ENCODE data around the gene CPM. TPM values are rescaled to one million over a fixed set of nuclear protein-coding genes. Genes with fewer than 3 reads are reported as not detected.
A peak's percentile ranks its signal among the peaks of the same experiment; 100 is the strongest.
"Not testable (repeated sequence)": the region's sequence is repeated elsewhere in the genome, so short reads cannot be mapped to it uniquely, and the experiment has no call there.

CPM gene
- total RNA-seq, 1 donor = 3.6 TPM

DNA sequence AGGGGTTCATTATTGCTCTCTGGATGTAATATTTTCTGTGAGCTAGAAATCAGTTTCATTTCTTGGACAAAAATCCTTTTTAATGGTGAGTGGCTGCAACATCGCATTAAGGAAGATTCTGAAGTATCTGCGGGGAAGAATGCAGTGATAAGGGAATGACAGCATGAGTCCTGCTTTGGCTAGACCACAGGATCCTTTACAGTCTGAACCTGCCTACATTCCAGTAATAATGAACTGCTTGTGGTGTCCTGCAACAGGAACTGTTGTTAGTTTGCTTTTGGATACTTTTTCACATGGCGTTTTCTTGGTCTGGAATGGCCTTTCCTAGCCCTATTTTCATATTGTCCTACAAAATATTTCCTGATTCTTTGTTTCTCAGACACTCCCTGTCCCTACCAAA lies 109.3 kb downstream of the CPM start:
- H3K27me3 ChIP-seq (ENCODE audit: insufficient read depth, low read length) = no peaks in the 10 kb centered on the region
- H3K4me1 ChIP-seq (ENCODE audit: insufficient read depth, low read length) = peaks cover 6% of the 10 kb centered on the region
- H3K27ac ChIP-seq (ENCODE audit: low read depth, low read length) = peak overlapping the region; percentile 4
- H3K9me3 ChIP-seq (ENCODE audit: low read depth, low read length) = no peaks in the 10 kb centered on the region
- no peak overlapping the region for H3K4me2 ChIP-seq (ENCODE audit: insufficient read depth, low read length)
- H2AFZ ChIP-seq (ENCODE audit: low read length) = no peak overlapping the region
- H3K36me3 ChIP-seq (ENCODE audit: insufficient read depth, low read length) = peaks cover 92% of the 10 kb centered on the region
- H3K79me2 ChIP-seq (ENCODE audit: insufficient read depth, low read length) = peaks cover 50% of the 10 kb centered on the region
- peaks cover 17% of the 10 kb centered on the region for H4K20me1 ChIP-seq (ENCODE audit: insufficient read depth, low read length)
- no peak for DNase-seq (ENCODE audit: insufficient read length, low spot score, missing footprints)
- H3K4me3 ChIP-seq (ENCODE audit: insufficient read depth, low read length) = no peak overlapping the region
- no peak for TF ChIP-seq CTCF (IDR thresholded peaks at IDR 0.05; ENCODE audit: extremely low read depth, low read depth, low read length)

DNA sequence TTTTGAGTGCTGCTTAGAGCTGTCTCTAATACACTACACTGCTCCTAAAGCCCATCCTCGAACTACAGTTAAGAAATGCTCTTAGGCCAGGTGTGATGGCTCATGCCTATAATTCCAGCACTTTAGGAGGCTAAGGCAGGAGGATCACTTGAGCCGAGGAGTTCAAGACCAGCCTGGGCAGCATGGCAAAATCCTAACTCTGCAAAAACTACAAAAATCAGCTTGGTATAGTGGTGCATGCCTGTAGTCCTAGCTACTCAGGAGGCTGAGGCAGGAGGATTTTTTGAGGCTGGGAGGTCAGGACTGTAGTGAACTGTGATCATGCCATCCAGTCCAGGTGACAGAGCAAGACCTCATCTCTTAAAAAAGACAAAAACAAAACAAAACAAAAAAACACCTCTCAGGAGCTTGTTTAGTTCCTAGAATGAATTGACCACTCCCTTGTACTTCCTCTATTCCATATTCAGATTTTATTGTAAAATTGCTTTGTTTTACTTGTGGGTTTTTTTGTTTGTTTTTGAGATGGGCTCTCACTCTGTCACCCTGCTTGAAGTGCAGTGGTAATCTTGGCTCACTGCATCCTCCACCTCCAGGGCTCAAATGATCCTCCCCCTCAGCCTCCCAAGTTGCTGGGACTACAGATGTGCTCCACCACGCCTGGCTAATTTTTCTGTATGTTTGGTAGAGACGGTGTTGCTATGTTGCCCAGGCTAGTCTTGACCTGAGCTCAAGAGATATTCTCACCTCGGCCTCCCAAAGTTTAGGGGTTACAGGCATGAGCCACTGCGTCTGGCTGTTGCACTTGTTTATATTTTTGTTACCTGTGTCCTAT lies 111.4 kb downstream of the CPM start:
- no peak overlapping the region for H3K4me3 ChIP-seq (ENCODE audit: insufficient read depth, low read length)
- peaks cover 62% of the 10 kb centered on the region for H3K79me2 ChIP-seq (ENCODE audit: insufficient read depth, low read length)
- no peak for DNase-seq (ENCODE audit: insufficient read length, low spot score, missing footprints)
- peaks cover 3% of the 10 kb centered on the region for H3K4me1 ChIP-seq (ENCODE audit: insufficient read depth, low read length)
- no peaks in the 10 kb centered on the region for H3K27me3 ChIP-seq (ENCODE audit: insufficient read depth, low read length)
- no peak overlapping the region for H3K4me2 ChIP-seq (ENCODE audit: insufficient read depth, low read length)
- H4K20me1 ChIP-seq (ENCODE audit: insufficient read depth, low read length) = peaks cover 24% of the 10 kb centered on the region
- H3K9me3 ChIP-seq (ENCODE audit: low read depth, low read length) = no peaks in the 10 kb centered on the region
- H2AFZ ChIP-seq (ENCODE audit: low read length) = no peak overlapping the region
- H3K36me3 ChIP-seq (ENCODE audit: insufficient read depth, low read length) = peaks cover 91% of the 10 kb centered on the region
- TF ChIP-seq CTCF (IDR thresholded peaks at IDR 0.05; ENCODE audit: extremely low read depth, low read depth, low read length) = no peak
- no peak overlapping the region for H3K27ac ChIP-seq (ENCODE audit: low read depth, low read length)

DNA sequence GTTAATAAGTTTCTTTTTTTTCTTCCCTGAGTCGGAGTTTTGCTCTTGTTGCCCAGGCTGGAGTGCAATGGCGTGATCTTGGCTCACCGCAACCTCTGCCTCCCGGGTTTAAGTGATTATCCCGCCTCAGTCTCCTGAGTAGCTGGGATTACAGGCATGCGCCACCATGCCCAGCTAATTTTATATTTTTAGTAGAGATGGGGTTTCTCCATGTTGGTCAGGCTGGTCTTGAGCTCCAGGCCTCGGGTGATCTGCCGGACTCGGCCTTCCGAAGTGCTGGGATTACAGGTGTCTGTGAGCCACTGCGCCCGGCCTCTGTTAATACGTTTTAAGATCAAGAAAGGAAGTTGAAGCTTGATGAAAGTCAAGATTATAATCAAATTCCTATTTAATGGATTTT lies 113.5 kb downstream of the CPM start:
- Histone ChIP-seq H3K36me3 (ENCODE audit: insufficient read depth, low read length) (peaks cover 91% of the 10 kb centered on the region), H4K20me1 (ENCODE audit: insufficient read depth, low read length) (peaks cover 38% of the 10 kb centered on the region), H3K79me2 (ENCODE audit: insufficient read depth, low read length) (peaks cover 74% of the 10 kb centered on the region)
- not testable (repeated sequence) for H2AFZ ChIP-seq (ENCODE audit: low read length); H3K4me1 ChIP-seq (ENCODE audit: insufficient read depth, low read length); H3K27me3 ChIP-seq (ENCODE audit: insufficient read depth, low read length); DNase-seq (ENCODE audit: insufficient read length, low spot score, missing footprints); H3K27ac ChIP-seq (ENCODE audit: low read depth, low read length); H3K4me3 ChIP-seq (ENCODE audit: insufficient read depth, low read length); H3K4me2 ChIP-seq (ENCODE audit: insufficient read depth, low read length); H3K9me3 ChIP-seq (ENCODE audit: low read depth, low read length)

DNA sequence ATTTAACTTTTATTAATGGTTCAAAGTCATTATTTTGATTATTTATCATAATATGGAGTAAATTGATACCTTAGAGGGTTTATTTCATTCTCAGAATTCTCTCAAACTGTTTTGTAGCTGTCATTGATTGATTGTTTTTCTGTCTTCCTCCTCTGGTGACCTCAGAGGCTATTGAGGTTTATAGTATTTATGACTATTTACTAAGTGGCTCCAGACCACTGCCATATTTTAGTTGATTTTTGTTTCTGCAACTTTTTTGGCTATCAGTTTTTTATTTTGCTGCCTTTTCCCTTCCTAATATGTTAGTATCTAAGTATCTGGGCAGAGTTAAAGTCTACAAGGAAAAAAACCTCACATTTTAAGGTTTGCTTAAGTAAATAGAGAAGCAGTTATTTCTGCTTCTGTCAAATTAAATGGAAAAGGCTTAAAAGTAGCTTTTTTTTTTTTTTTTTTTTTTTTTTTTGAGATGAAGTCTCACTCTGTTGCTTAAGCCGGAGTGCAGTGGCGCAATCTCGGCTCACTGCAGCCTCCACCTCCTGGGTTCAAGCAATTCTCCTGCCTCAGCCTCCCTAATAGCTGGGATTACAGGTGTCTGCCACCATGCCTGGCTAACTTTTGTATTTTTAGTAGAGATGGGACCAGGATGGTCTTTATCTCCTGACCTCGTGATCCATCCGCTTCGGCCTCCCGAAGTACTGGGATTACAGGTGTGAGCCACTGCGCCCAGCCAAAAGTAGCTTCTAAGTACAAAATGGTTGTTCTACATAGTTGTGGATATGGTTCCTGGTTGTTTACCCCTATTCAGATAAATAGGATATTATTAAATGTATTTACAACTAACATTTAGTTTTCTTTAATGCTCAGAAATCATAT lies 116.8 kb downstream of the CPM start:
- Histone ChIP-seq H2AFZ (ENCODE audit: low read length) (no peak overlapping the region), H3K79me2 (ENCODE audit: insufficient read depth, low read length) (peaks cover 89% of the 10 kb centered on the region), H3K36me3 (ENCODE audit: insufficient read depth, low read length) (peaks cover 93% of the 10 kb centered on the region), H3K9me3 (ENCODE audit: low read depth, low read length) (no peaks in the 10 kb centered on the region), H3K27ac (ENCODE audit: low read depth, low read length) (no peak overlapping the region), H3K4me2 (ENCODE audit: insufficient read depth, low read length) (no peak overlapping the region), H3K27me3 (ENCODE audit: insufficient read depth, low read length) (no peaks in the 10 kb centered on the region), H3K4me1 (ENCODE audit: insufficient read depth, low read length) (peaks cover 12% of the 10 kb centered on the region), H4K20me1 (ENCODE audit: insufficient read depth, low read length) (peaks cover 41% of the 10 kb centered on the region), H3K4me3 (ENCODE audit: insufficient read depth, low read length) (no peak overlapping the region)
- TF ChIP-seq CTCF (IDR thresholded peaks at IDR 0.05; ENCODE audit: extremely low read depth, low read depth, low read length) = no peak
- no peak for DNase-seq (ENCODE audit: insufficient read length, low spot score, missing footprints)

All from osteoblast (primary cell).